Heart left ventricle (tissue), 16 donors: ENCODE results near the gene EFCAB10. TPM values are rescaled to one million over a fixed set of nuclear protein-coding genes. Genes with fewer than 3 reads are reported as not detected.

Experiments
- ATAC-seq, 4 donors: fragments of 200-7000 bp; cut with Tn5 transposase; one replicate each; pipeline ENCODE4 v1.9.1; 2020 to 2022; ENCODE audit warnings: moderate library complexity in 4 of 4, mild to moderate bottlenecking in 3 of 4, moderate number of reproducible peaks in 1 of 4
- DNase-seq, 5 donors: peaks; one replicate each; pipeline ENCODE4 v3.0.0-alpha.2; 2020
- H3K27ac ChIP-seq, 12 donors: fragments of 200-600 bp; sonication (generic) in 4 of 12; one replicate each; pipeline versions ENCODE4 v1.5.0 to v1.8.0; 2016 to 2022; ENCODE audit warnings: mild to moderate bottlenecking in 2 of 12
- H3K27me3 ChIP-seq, 9 donors: fragments of 200-600 bp; sonication (generic) in 2 of 9; one replicate each; pipeline versions ENCODE4 v1.5.1 to v1.8.0; 2016 to 2022; ENCODE audit warnings: mild to moderate bottlenecking in 3 of 9
- H3K36me3 ChIP-seq, 9 donors: fragments of 200-600 bp; sonication (generic) in 2 of 9; one replicate each; pipeline versions ENCODE4 v1.5.0 to v1.8.0; 2018 to 2022; ENCODE audit warnings: mild to moderate bottlenecking in 2 of 9
- H3K4me1 ChIP-seq, 12 donors: fragments of 200-600 bp; sonication (generic) in 4 of 12; one replicate each; pipeline versions ENCODE4 v1.5.0 to v1.8.0; 2016 to 2022; ENCODE audit warnings: mild to moderate bottlenecking in 3 of 12
- H3K4me3 ChIP-seq, 12 donors: fragments of 200-600 bp; sonication (generic) in 4 of 12; one replicate each; pipeline versions ENCODE4 v1.5.0 to v1.8.0; 2017 to 2022; ENCODE audit warnings: mild to moderate bottlenecking in 9 of 12, moderate library complexity in 4 of 12
- H3K9me3 ChIP-seq, 12 donors: fragments of 200-600 bp; sonication (generic) in 4 of 12; one replicate each; pipeline versions ENCODE4 v1.5.0 to v1.8.0; 2016 to 2022; ENCODE audit warnings: mild to moderate bottlenecking in 1 of 12
- CTCF ChIP-seq, 12 donors: fragments of 200-600 bp; sonication (generic) in 4 of 12; IDR thresholded peaks; one replicate each; pipeline versions ENCODE4 v1.5.0 to v1.8.0; 2018 to 2022; ENCODE audit warnings: antibody characterized with exemption in 12 of 12, mild to moderate bottlenecking in 5 of 12
- POLR2A ChIP-seq, 2 donors: fragments of 450-650 bp; IDR thresholded peaks; one replicate each; pipeline ENCODE4 v1.6.1; 2017; ENCODE audit warnings: antibody characterized with exemption in 2 of 2, mild to moderate bottlenecking in 2 of 2, moderate library complexity in 2 of 2
- WGBS, 4 donors: extraction: QIAGEN DNeasy Blood & Tissue Kit in 2 of 4; methylation state at CpG; one replicate each; pipeline versions ENCODE4 v1.1.5 to v1.1.7; 2013 to 2018; 5-methylcytosine and 5-hydroxymethylcytosine counted together
- intact Hi-C, 10 donors: fragments of 100-400 bp; cut with DNase I; formaldehyde crosslinking; loops; one replicate each; pipeline versions ENCODE4 v1.11.1 to v1.14.2; 2022
- polyA plus RNA-seq, 2 donors: library from polyadenylated mRNA; stranded (reverse); fragments of 200-250 nt; gene quantifications; one replicate each; pipeline ENCODE4 v1.2.3, GENCODE V29; 2013
- total RNA-seq, 9 donors: library from RNA; depleted of rRNA in 2 of 9; stranded (reverse); fragments of >200 nt in 2 of 9; fragmentation: NEBNext Ultra II Directional in 3 of 9; extraction: Animal tissue kit (Norgen Biotek cat#: 25700) in 3 of 9; gene quantifications; one replicate each; pipeline versions ENCODE4 v1.1.0 to v1.2.4, GENCODE V29; 2016 to 2023
- donor health status: ischemic (EF 13 %, LVEDD 7.1; RV severe dilation, severe dysfunction).
- donor health status: healthy with polysubstance abuse.
- donor health status: DM: no; HTN: yes; CAD: no.
- donor health status: DM: no; HTN: no; CAD: no.
- donor health status: ischemic (EF 25% LVEDD 6.9; RV normal size, moderate dysfunction).
- donor health status: ischemic (EF 25% LVEDD 5.7; RV mildly dilated, moderate dysfunction).
- donor health status: healthy.
- donor health status: DM: yes; HTN: yes; CAD: no.
- donor health status: ischemic (EF 35%, LVEDD 5.7; RV mildly dilated, moderate dysfunction).
- donor health status: nonischemic (EF 11% LVEDD 7.7; RV severe dilation, severe dysfunction).
- donor health status: DM: yes; HTN: yes; CAD: no.
- donor health status: PGD.
- donor health status: ischemic (EF 29% LVEDD 5.4; RV normal size, mild dysfunction).
- donor health status: nonischemic (EF 23%, LVEDD 6.1; RV moderate dilation, normal function).

Gene EFCAB10
- total and polyA plus RNA-seq, 11 donors: not detected

DNA sequence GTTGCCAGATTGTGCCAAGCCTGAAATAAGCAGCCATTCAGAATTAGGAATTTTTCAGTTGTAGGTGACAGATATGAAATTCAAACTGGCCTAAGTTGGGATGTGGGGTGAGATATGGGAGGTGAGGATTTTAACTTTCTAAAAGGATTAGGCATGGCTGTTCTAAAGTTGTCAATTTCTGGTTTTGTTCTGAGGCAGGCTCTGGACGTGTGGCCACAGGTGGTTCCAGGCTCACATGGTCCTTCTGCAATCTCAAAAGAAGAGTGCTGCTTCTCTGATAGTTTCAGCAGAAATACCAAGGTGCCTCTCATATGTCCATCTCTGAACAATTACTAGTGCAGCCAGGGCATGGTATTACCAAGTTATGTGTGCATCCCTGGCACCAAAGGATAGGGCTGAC is 21.4 kb downstream of the EFCAB10 start:
- peaks cover 0 to 100% (median 93%) of the 10 kb centered on the region in 9 donors for H3K36me3 ChIP-seq
- H3K4me1 ChIP-seq: no peaks in the 10 kb centered on the region
- 80 to 100% (median 84%) methylated on average over 1 of the region's 1 CpG for WGBS, 4 donors
- H3K27me3 ChIP-seq: no peaks in the 10 kb centered on the region
- no peaks in the 10 kb centered on the region for H3K9me3 ChIP-seq
- no peak overlapping the region for H3K27ac ChIP-seq
- H3K4me3 ChIP-seq: no peak overlapping the region
- TF ChIP-seq CTCF (IDR thresholded peaks at IDR 0.05): no peak
- no peak for DNase-seq
- intact Hi-C loops: no loop called here
- no peak for ATAC-seq

- WGBS, 4 donors: 73 to 82% (median 76%) methylated on average over 2 of the region's 2 CpGs
- H3K27me3 ChIP-seq: no peaks in the 10 kb centered on the region
- H3K27ac ChIP-seq: no peak overlapping the region
- no peak overlapping the region for H3K4me3 ChIP-seq
- DNase-seq: no peak
- no peak for TF ChIP-seq POLR2A (IDR thresholded peaks at IDR 0.05)
- ATAC-seq: no peak
- H3K36me3 ChIP-seq: peaks cover 0 to 97% (median 85%) of the 10 kb centered on the region in 9 donors
- intact Hi-C loops: no loop called here
- peaks cover 0 to 13% (median 5%) of the 10 kb centered on the region in 12 donors for H3K4me1 ChIP-seq
- H3K9me3 ChIP-seq: no peaks in the 10 kb centered on the region
Observed at GRCh38 chr7:105538339-105538738, 43.0 kb downstream of the EFCAB10 start.

DNA sequence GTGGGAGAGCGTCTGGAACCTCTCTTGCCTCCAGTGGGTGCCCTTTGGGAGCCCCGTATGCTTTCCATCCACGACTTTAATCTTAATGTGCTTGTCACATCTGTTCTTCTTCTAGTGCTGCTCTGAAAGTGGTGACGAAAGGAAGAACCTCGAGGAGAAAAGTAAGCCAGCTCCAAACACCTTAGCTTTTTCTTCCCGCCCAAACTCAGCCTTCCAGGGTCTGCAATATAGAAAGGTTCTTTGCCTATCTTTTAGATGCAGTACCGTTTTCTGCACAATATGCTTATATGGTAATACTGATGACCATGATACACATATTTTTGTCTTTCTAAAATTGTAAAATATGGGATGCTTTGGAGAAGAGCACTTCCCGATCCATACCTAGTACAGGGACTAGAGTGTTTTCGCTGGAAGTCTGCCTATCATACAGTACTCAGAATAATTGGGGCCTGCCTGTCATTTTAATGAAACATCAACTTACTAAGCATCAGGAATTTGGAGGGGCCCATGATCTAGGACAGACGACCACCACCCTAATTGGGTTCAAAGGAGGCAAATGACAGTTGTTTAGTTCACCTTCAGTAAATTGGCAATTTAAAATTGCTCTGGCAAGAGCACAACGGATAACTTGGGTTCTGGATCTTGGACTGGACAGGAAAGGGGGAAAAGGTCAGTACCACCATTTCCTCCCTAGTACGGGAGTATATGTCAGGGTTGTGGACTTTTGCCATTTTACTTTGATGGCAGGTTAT is 48.4 kb downstream of the EFCAB10 start:
- Histone ChIP-seq H3K36me3 (peaks cover 0 to 42% (median 31%) of the 10 kb centered on the region in 9 donors), H3K27ac (peak overlapping the region in 11 of 12 donors; percentile 2 to 94 (median 86)), H3K27me3 (no peaks in the 10 kb centered on the region), H3K4me3 (peak overlapping the region; percentile 57 to 99 (median 90)), H3K4me1 (peaks cover 0 to 27% (median 18%) of the 10 kb centered on the region in 12 donors), H3K9me3 (no peaks in the 10 kb centered on the region)
- 33 to 41% (median 35%) methylated on average over 11 to 12 of the region's 12 CpGs for WGBS, 4 donors
- ATAC-seq (no peak), DNase-seq (no peak)
- TF ChIP-seq POLR2A (IDR thresholded peaks at IDR 0.05) (no peak), CTCF (IDR thresholded peaks at IDR 0.05) (no peak)
- intact Hi-C loops: loop anchor here in 1 of 10 donors (1.0 kb wide), 1 partner anchor 11 kb away; the partner anchor contains the start of gene PUS7

GRCh38 chr7:105531792-105532671 is 49.3 kb downstream of the EFCAB10 start, which contains the start of gene RINT1:
Gene RINT1 (plus strand): TSS chr7:105532201. CDS start chr7:105532316, 115 bp downstream.
- Histone ChIP-seq H3K9me3 (no peaks in the 10 kb centered on the region), H3K4me1 (peaks cover 0 to 27% (median 18%) of the 10 kb centered on the region in 12 donors), H3K27ac (peak within 1 kb of the TSS; percentile 2 to 94 (median 86)), H3K27me3 (no peaks in the 10 kb centered on the region), H3K4me3 (peak within 1 kb of the TSS; percentile 57 to 99 (median 90)), H3K36me3 (peaks cover 0 to 34% (median 22%) of the 10 kb centered on the region in 9 donors)
- peak; percentile 99 to 100 (median 100) for ATAC-seq
- peak; percentile 59 to 94 (median 76) for TF ChIP-seq CTCF (IDR thresholded peaks at IDR 0.05)
- TF ChIP-seq POLR2A (IDR thresholded peaks at IDR 0.05): peak in 1 of 2 donors; percentile 69
- 2 to 4% (median 3%) methylated on average over 24 to 42 of the region's 42 CpGs for WGBS, 4 donors
- intact Hi-C loops: loop anchor here in 1 of 10 donors (1.0 kb wide), 1 partner anchor 10 kb away; the partner anchor contains the start of gene PUS7
- peak; percentile 90 to 95 (median 91) for DNase-seq
